Mucosa of gallbladder (tissue), 1 donor: ENCODE results near the gene RBM38. TPM values are rescaled to one million over a fixed set of nuclear protein-coding genes. Genes with fewer than 3 reads are reported as not detected.

Source experiments
- DNase-seq: peaks from one replicate; pipeline ENCODE4 v3.0.0-alpha.2; 2020; ENCODE audit warnings: low spot score
- total RNA-seq: library from RNA; stranded (reverse); gene quantifications from one replicate; pipeline ENCODE4 v1.2.1, GENCODE V29; 2021
- donor health status: DM: no; HTN: no; CAD: no.

The RBM38 gene
- total RNA-seq, 1 donor from 2014 or later, result 21.9 TPM

DNA sequence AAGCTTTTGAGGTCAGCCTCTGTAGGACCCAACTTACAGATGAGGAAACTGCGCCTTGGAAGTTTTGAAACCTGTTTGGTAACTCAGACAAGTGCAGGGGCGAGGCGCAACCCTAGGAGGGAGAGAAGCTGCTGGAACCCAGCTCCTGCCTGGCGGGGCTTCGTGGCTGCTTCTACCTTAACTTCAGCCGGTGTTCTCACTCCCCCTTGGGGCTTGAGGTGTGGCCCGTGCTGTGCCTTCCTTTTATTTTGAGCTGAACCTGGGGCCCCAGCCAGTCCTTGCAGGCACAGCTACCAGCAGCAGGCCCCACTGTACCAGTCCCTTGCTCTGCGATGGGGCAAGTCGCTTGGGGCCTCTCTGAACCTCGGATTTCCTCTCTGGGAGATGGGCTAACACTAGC, 12.0 kb downstream of the RBM38 start:
- no peak for DNase-seq

DNA sequence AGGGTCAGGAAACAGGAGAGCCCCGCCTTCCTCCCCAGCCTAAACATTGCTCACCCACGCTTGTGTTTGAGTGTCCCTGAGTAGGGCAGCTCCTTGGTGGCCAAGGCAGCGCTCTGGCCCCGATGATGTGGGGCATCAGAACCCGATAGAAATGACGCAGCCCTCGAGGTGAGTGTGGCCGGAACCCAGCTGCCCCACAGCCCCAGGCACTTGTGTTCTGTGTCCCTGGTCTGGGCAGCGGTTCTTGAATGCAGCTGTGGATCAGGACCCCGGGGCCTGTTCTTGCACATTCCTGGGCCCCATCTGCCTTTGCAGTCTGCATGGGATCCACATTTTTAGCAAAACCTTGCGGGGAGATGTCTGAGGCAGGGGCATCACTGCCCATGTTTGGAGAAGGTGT, 12.8 kb downstream of the RBM38 start:
- DNase-seq, result no peak

DNA sequence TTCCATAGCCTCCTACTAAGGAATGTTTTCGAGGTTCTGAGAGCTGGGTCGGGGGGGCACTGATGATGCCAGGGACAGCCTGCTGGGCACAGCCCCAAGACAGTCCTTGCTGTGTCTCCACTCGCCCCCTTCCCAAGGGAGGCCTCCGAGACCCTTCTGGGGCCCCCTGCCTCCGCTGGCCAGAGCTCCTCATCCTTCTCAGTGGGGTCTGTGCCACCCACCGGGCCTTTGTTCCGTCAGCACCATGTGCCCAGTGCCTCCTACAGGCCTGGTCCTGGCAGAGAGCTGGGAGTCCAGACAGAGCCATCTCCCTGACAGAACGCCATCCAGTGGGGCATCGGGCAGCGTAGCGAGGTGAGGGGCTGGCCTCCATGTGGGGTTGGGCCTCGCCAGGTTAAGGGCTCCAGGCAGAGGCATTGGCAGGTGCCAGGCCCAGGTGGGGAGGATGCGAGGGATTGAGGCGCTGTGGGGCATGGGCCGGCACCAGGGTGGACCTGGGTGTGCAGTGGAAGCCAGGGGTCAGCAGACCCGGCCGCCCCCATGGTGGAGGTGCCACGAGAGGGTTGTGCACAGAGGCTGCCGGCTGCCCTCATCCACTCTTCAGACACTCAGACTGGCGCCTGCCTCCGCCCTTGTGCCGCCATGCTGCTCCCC, 13.3 kb downstream of the RBM38 start:
- DNase-seq, result no peak

DNA sequence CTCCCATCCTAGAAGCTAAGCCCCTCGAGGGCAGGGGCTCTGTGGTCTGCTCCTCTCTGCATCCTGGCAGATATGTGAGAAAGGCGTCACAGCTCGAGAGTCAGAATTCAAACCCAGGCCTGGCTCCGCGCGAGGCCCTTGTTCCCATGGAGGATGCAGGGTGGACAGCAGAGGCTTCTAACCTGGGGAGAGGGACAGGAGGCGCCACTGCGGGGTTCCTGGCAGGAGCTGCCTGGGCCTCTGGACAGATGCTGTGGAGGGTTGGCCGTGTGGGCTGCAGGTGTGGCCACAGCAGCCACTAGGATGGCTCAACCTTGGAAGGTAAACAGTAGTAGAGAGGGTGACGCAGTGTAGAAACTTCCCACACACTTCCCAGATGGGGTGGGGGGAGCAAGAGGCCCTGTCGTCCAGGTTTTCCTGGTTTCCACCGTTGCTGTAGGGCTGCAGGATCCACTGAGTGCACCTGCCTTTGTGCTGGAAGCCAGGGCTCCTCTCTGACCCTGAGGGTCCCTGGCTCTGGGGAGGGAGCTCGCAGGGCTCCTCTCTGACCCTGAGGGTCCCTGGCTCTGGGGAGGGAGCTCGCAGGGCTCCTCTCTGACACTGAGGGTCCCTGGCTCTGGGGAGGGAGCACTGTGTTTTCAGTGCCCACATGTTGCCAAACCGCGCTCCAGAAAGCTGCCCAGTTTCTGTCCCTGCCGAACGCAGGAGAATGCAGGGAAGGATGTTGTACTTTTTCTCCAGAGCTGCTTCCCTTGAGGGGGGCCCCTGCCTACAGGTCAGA, 14.2 kb downstream of the RBM38 start:
- no peak for DNase-seq

DNA sequence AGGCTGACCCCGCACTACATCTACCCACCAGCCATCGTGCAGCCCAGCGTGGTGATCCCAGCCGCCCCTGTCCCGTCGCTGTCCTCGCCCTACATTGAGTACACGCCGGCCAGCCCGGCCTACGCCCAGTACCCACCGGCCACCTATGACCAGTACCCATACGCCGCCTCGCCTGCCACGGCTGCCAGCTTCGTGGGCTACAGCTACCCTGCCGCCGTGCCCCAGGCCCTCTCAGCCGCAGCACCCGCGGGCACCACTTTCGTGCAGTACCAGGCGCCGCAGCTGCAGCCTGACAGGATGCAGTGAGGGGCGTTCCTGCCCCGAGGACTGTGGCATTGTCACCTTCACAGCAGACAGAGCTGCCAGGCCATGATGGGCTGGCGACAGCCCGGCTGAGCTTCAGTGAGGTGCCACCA, 16.4 kb downstream of the RBM38 start:
- no peak for DNase-seq

DNA sequence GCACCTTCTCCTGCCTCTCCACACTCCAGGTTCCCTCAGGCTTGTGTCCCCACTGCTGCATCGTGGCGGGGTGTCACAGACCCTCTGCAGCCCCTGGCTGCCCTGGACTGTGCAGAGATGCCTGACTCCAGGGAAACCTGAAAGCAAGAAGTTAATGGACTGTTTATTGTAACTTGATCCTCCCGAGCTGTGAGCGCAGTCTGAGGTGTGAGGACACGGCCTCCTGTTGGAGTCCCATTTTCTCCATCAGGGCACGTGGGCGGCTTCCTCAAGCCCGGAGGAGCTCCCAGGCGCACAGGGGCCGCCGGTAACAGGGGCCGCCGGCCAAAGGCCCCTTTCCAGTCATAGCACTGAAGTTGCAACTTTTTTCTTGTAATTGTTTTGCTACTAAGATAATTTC, 16.9 kb downstream of the RBM38 start:
- DNase-seq, result no peak

DNA sequence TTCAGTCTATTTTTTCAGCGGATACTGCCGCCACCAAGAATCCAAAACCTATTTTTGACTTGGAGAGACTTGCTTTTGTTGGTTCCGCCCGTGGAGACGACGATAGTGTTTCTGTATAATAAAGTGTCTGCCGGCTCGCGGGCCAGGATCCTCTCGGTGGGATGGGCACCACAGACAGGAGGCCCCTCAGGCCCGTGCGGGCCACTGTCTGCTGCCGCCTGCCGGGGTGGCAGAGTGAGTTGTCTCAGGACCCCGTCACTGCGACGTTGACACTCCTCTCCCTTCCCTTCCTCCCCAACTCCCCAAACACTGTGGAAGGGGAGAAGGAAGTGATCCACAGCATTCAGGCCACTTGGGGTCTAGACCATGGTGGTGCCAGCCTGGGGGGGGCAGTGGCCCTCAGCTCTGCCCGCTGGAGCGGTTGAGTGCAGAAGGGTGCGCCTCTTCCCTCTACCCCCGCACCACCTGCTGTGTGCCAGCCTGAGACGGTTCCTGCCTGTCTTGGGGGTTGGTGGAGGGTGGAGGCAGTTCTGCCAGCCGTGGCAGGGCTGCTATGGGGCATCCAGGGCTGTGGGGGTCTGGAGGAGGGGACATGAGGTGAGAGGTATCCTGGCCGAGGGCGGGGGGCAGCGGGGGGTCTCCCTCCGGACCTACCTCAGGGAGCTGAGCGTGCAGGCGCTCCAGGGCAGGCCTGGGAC, 17.5 kb downstream of the RBM38 start:
- no peak for DNase-seq

DNA sequence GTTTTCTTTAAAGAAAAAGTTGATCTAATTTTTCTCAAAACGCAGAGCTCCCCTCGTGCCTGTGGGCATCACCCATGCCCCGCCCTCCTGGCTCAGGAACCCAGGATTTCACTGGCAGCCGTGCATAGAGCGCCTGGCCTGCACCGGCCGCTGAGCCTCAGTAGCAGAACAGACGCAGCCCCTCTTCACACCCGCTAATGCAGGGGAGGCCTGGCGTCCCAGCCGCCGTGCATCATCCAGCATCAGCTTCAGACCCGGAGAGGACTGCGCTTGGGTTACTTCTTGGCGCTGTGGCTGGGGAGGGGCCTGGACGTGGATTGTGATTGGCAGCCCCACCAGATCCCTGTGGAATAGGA, 18.1 kb downstream of the RBM38 start:
- DNase-seq, result no peak

DNA sequence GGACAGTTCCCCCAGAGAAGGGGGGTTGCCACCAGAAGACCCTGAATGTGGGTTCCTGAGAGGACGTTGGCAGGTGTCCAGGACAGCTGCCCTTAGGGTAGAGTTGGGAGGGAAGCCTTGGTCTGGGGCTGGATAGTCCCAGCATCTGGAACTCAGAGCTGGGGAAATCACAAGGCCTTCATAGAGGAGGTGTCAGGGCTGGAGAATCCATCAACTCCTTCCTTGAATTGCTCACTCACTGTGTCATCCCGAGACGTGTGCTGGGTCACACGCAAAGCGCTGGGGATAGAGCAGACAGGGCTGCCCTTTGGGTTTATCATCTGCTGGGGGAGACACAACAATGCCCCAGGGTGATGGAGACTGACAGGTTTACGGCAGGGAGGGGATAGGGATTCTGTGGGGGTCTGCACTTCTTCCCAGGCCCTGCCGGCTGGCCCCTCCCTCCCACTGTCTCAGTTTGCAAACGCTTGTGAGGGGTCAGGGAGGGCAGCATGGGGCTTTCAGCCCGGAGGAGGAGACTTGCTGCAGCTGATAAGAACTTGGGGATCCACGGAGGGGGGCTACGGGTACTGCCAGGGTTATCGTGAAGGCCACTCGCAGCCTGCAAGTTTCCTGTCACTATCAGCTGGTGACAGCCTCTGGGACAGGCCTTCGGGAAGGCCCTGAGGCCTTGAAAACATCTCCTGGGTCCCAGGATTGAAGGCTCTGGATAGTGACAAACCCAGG, 18.6 kb downstream of the RBM38 start:
- no peak for DNase-seq

DNA sequence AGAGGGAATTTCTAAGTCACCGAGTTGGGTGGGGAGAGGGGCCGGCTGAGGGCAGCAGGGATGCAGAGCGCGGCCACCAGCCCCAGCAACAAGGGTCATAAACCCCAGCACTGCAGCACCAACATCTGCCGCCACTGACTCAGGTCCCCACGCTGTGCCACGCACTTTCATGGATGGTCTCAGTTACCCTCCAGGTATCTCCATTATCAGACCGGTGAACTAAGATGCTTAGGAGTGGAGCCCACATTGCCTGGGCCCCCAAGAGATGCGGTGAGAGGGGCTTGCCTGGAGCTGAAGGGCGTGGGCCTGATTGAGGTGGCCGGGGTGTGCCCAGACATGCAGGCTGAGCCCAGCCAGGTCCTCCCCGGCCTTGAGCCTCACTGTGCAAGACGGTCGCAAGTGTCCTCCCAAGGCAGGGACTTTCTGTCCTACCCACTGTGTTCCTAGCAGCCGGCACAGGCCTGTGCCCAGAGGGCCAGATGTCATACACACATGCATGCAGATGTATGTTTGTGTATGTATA, 19.3 kb downstream of the RBM38 start:
- DNase-seq, result no peak

DNA sequence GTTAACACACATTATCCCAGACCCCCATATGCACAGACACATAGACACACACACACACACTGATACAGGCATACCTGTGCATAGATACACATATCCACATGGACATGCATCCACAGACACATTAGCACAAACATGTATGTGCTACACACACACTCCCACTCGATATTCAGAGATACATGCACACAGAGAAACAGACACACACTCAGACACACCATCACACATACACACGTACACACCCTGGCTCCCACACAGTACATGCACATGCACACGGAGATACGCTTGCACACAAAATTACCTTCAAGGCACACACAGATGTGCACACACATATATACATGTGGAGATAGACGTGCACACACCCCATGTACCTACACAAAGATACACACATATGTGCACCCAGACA, 19.7 kb downstream of the RBM38 start:
- DNase-seq, result no peak

DNA sequence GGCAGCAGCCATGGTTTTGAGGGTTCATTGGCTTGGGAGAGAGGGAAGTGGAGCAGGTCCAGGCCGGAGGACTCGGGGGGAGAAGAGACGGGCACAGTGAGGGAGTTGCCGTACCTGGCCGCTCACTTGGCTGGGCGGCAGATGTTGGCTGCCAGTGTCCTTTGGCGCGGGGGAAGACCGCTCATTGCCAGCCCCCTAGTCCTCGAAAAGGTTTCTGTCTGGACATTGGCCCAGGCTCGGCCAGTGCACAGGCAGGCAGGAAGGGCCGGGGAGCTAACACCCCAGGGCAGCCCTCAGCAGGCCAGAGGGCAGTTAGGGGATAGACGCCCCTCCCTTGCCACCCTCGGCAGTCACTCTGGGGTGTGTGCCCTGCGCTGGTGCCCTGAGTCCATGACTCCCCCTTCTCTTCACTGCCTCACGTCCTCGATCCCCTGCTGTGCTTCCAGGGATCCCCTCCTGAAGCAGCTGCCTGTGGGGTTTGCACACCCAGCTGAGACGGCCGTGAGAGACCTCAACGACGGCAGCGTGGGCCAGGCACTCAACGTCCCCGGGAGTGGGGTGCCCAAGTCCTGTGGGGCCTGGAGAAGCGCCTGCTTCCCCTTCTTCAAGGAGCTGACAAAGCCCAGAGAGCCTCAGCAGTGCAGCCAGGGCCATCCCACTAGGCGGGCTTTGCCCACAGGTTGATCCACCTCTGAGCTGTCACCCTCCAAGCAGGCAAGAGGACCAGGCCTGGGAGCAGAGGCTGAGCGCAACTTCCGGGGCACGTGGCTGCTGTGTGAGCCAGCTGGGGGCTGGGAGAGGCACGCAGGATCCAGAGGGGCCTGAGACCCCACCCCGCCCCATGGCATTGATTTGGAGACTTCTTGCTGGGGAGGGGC, 20.4 kb downstream of the RBM38 start:
- no peak for DNase-seq

DNA sequence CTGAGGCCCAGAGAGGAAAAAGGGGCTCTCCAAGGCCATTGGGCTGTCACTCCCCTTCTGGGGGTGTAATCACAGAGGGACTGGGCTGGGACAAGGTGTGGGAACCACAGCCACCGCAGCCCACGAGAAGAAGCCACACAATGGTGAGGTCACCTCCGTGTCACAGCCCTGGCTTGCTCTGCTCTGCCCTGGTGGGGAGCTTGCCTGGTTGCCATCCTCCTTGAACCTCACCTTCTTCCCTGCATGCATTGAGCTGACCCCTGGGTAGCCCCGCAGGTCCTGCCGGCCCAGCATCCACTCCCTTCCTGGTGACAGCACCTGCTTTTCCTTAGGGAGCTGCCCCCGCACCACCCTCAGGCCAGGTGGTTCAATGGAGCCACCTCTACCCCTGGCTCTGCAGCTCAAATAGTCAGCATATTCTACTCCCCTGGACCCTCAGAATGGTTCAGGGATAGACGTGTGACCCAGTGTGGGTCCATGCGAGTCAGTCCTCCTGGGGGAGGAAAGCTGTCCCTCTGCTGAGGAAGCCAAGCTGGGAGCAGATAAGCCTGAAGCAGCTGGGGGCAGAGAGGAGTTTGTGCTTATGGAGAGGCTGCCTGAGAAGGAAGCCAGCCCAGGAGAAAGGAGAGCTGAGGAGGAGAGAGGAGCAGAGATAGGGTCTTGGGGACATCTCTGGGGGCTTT, 21.3 kb downstream of the RBM38 start:
- no peak for DNase-seq

DNA sequence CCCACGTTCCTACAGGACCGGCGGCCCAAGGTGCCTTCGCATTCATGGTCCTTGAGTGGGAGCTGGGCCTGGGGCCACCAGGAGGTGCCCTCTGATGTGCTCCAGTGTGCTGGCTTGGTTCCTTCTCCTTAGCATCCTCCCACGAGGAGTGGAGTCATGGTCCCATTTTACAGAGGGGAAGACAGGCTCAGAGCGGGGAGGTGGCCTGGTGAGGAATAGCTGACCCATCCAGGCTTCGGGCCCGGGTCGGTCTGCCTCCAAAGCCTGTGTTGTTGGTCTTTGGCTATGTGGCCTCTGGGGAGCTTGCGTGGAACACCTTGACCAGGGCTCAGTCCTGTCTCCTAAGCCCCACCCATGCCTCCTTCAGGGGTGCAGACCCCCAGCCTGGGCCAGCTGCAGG, 22.8 kb downstream of the RBM38 start:
- no peak for DNase-seq

DNA sequence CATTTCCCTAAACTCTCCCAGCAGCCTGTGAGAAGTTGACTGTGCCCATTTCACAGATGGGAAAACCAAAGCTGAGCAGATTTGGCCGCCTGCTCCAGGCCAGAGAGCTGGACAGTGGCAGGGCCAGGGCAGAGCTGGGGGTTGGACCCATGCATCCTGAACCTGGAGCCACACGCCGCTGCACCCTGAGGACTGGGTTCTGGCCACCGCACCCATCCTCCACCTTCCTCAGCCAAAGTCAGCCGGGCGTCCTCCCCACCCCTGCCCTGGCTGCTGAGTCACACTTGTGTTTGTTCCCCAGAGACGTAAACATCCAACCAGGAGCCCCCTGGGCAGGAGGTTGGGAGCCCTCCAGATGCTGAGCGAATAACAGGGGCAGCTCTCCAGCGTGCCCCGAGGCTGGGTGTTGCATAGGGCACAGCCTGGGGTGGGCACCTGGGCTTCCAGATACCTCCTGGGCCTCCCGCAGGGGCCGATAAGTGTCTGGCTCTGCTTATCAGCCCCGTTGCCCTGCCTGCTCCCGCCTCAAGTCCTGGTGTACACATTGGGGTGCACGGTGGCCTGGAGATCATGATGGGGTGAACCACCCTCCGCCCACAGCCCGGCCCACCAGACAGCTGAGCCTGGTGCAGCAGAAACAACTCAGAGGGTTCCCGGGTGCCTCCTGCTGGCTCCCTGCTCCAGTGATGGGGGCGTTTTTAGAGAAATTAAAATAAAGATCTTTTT, 23.8 kb downstream of the RBM38 start:
- DNase-seq, result no peak

DNA sequence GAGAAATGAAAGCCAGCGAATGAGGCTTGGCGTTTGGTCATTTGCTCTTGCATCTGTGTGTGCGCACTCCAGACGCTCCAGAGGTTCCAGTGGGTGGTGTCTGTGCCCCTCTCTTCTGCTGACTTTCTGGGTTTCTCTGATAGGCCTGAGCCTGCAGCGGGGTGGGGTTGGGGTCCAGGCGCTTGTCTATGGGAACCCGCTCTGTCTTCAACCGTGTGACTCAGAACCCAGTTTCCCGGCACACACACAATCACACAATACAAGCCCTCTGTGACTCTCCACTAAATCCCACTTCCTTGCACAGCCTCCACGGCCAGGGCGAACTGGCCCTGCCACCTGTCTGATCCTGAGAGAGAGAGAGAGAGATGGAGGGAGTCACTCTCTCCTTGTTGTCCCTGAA, 24.6 kb downstream of the RBM38 start:
- DNase-seq, result no peak

DNA sequence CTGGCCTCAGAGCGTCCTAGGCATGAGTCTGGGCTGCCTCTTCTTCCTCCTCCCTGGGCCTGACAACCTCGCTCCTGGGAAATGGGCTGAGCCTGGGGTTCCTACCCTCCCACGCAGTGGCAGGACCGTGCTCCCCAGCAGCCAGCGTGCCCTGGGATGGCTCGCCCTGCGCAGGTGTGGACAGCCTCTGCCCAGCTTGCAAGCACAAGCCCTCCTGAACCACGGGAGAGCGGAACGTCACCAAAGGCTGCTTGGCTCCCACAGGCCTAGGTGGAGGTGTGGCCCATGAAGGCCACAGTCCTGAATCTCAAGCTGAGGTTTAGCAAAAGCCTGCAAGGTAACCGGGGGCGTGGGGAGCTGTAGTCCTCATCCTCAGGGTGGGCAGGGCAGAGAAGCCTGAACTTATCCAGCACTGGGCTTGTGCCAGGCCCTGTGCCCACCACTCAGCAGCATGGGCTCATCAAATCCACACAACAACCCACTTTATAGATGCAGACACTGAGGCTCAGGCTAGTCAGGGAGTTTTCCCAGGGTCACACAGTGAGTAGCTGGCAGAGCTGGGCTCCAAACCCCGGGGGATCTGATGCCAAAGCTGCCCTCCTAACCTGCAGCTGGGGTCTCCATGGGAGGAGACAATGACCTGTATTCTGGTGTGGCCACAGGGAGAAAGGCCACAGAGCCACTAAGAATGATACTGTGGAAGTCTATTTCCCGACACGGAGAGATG, 25.3 kb downstream of the RBM38 start:
- no peak for DNase-seq

DNA sequence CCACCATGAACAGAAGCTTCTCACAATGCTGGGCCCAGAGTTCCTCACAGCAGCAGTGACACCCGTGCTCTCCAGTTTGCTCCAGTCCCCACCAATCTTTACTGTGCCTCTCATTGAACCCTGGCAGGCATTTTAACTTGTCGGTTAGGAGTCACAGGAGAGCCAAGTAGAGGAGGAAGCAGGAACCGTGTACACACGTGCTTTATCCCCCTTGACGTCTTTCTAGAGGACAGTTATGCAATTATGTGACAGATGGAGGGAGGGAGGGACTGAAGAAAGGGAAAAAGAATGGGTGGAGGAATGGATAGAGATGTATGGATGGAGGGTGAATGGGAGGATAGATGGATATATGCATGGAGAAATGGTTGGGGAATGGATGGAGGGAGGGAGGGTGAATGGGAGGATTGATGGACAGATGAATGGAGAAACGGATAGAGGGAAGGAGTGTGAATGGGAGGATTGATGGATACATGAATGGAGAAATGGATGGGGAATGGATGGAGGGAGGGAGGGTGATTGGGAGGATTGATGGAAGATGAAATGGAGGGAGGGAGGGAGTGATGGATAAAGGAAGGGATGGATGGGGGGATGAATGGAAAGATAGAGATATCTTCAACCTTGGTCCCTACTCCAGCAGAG, 26.0 kb downstream of the RBM38 start:
- no peak for DNase-seq
